Heart left ventricle (tissue), 16 donors: Measurements from ENCODE around the gene ABHD10. TPM values are rescaled to one million over a fixed set of nuclear protein-coding genes. Genes with fewer than 3 reads are reported as not detected.

ENCODE experiments used
- ATAC-seq, 4 donors: fragments of 200-7000 bp; cut with Tn5 transposase; one replicate each; pipeline ENCODE4 v1.9.1; 2020 to 2022; ENCODE audit warnings: moderate library complexity in 4 of 4, mild to moderate bottlenecking in 3 of 4, moderate number of reproducible peaks in 1 of 4
- DNase-seq, 5 donors: peaks; one replicate each; pipeline ENCODE4 v3.0.0-alpha.2; 2020
- H3K27ac ChIP-seq, 12 donors: fragments of 200-600 bp; sonication (generic) in 4 of 12; one replicate each; pipeline versions ENCODE4 v1.5.0 to v1.8.0; 2016 to 2022; ENCODE audit warnings: mild to moderate bottlenecking in 2 of 12
- H3K27me3 ChIP-seq, 9 donors: fragments of 200-600 bp; sonication (generic) in 2 of 9; one replicate each; pipeline versions ENCODE4 v1.5.1 to v1.8.0; 2016 to 2022; ENCODE audit warnings: mild to moderate bottlenecking in 3 of 9
- H3K36me3 ChIP-seq, 9 donors: fragments of 200-600 bp; sonication (generic) in 2 of 9; one replicate each; pipeline versions ENCODE4 v1.5.0 to v1.8.0; 2018 to 2022; ENCODE audit warnings: mild to moderate bottlenecking in 2 of 9
- H3K4me1 ChIP-seq, 12 donors: fragments of 200-600 bp; sonication (generic) in 4 of 12; one replicate each; pipeline versions ENCODE4 v1.5.0 to v1.8.0; 2016 to 2022; ENCODE audit warnings: mild to moderate bottlenecking in 3 of 12
- H3K4me3 ChIP-seq, 12 donors: fragments of 200-600 bp; sonication (generic) in 4 of 12; one replicate each; pipeline versions ENCODE4 v1.5.0 to v1.8.0; 2017 to 2022; ENCODE audit warnings: mild to moderate bottlenecking in 9 of 12, moderate library complexity in 4 of 12
- H3K9me3 ChIP-seq, 12 donors: fragments of 200-600 bp; sonication (generic) in 4 of 12; one replicate each; pipeline versions ENCODE4 v1.5.0 to v1.8.0; 2016 to 2022; ENCODE audit warnings: mild to moderate bottlenecking in 1 of 12
- CTCF ChIP-seq, 12 donors: fragments of 200-600 bp; sonication (generic) in 4 of 12; IDR thresholded peaks; one replicate each; pipeline versions ENCODE4 v1.5.0 to v1.8.0; 2018 to 2022; ENCODE audit warnings: antibody characterized with exemption in 12 of 12, mild to moderate bottlenecking in 5 of 12
- POLR2A ChIP-seq, 2 donors: fragments of 450-650 bp; IDR thresholded peaks; one replicate each; pipeline ENCODE4 v1.6.1; 2017; ENCODE audit warnings: antibody characterized with exemption in 2 of 2, mild to moderate bottlenecking in 2 of 2, moderate library complexity in 2 of 2
- WGBS, 4 donors: extraction: QIAGEN DNeasy Blood & Tissue Kit in 2 of 4; methylation state at CpG; one replicate each; pipeline versions ENCODE4 v1.1.5 to v1.1.7; 2013 to 2018; 5-methylcytosine and 5-hydroxymethylcytosine counted together
- intact Hi-C, 10 donors: fragments of 100-400 bp; cut with DNase I; formaldehyde crosslinking; loops; one replicate each; pipeline versions ENCODE4 v1.11.1 to v1.14.2; 2022
- polyA plus RNA-seq, 2 donors: library from polyadenylated mRNA; stranded (reverse); fragments of 200-250 nt; gene quantifications; one replicate each; pipeline ENCODE4 v1.2.3, GENCODE V29; 2013
- total RNA-seq, 9 donors: library from RNA; depleted of rRNA in 2 of 9; stranded (reverse); fragments of >200 nt in 2 of 9; fragmentation: NEBNext Ultra II Directional in 3 of 9; extraction: Animal tissue kit (Norgen Biotek cat#: 25700) in 3 of 9; gene quantifications; one replicate each; pipeline versions ENCODE4 v1.1.0 to v1.2.4, GENCODE V29; 2016 to 2023
- donor health status: ischemic (EF 13 %, LVEDD 7.1; RV severe dilation, severe dysfunction).
- donor health status: healthy with polysubstance abuse.
- donor health status: DM: no; HTN: yes; CAD: no.
- donor health status: DM: no; HTN: no; CAD: no.
- donor health status: ischemic (EF 25% LVEDD 6.9; RV normal size, moderate dysfunction).
- donor health status: ischemic (EF 25% LVEDD 5.7; RV mildly dilated, moderate dysfunction).
- donor health status: healthy.
- donor health status: DM: yes; HTN: yes; CAD: no.
- donor health status: ischemic (EF 35%, LVEDD 5.7; RV mildly dilated, moderate dysfunction).
- donor health status: nonischemic (EF 11% LVEDD 7.7; RV severe dilation, severe dysfunction).
- donor health status: DM: yes; HTN: yes; CAD: no.
- donor health status: PGD.
- donor health status: ischemic (EF 29% LVEDD 5.4; RV normal size, mild dysfunction).
- donor health status: nonischemic (EF 23%, LVEDD 6.1; RV moderate dilation, normal function).

Gene ABHD10
- total and polyA plus RNA-seq, 11 donors, result 13.5 to 50.1 (median 40.0) TPM

- Histone ChIP-seq H3K4me1 (peaks cover 0 to 48% (median 22%) of the 10 kb centered on the region in 12 donors), H3K4me3 (no peak overlapping the region), H3K27me3 (no peaks in the 10 kb centered on the region), H3K27ac (peak overlapping the region in 4 of 12 donors; percentile 37 to 73 (median 66)), H3K9me3 (no peaks in the 10 kb centered on the region), H3K36me3 (no peaks in the 10 kb centered on the region)
- WGBS, 4 donors, result 70 to 71% (median 71%) methylated on average over 6 of the region's 6 CpGs
- TF ChIP-seq POLR2A (IDR thresholded peaks at IDR 0.05) (no peak), CTCF (IDR thresholded peaks at IDR 0.05) (no peak)
- ATAC-seq (no peak), DNase-seq (no peak)
- intact Hi-C loops, result loop anchor here in 1 of 10 donors (5.0 kb wide), 1 partner anchor 34 kb away; the partner anchor contains the start of gene ABHD10
Measured at GRCh38 chr3:112011376-112011940, 32.6 kb downstream of the ABHD10 start.

GRCh38 chr3:112012205-112012992 is 33.6 kb downstream of the ABHD10 start:
- 25 to 32% (median 31%) methylated on average over 6 of the region's 6 CpGs for WGBS, 4 donors
- Histone ChIP-seq H3K4me1 (peaks cover 0 to 45% (median 22%) of the 10 kb centered on the region in 12 donors), H3K36me3 (no peaks in the 10 kb centered on the region), H3K9me3 (no peaks in the 10 kb centered on the region), H3K27ac (peak overlapping the region; percentile 7 to 77 (median 63)), H3K27me3 (no peaks in the 10 kb centered on the region), H3K4me3 (no peak overlapping the region)
- intact Hi-C loops, result loop anchor here in 4 of 10 donors (2.0 to 5.0 kb wide), 4 partner anchors 24 to 344 kb away; partner anchors contain the start of gene ABHD10 (in 1 of the 4)
- TF ChIP-seq POLR2A (IDR thresholded peaks at IDR 0.05), result no peak
- TF ChIP-seq CTCF (IDR thresholded peaks at IDR 0.05), result no peak
- no peak for DNase-seq
- ATAC-seq, result peak in 2 of 4 donors; percentile 66 to 73

- Histone ChIP-seq H3K4me1 (peaks cover 0 to 40% (median 20%) of the 10 kb centered on the region in 12 donors), H3K27me3 (no peaks in the 10 kb centered on the region), H3K4me3 (no peak overlapping the region), H3K9me3 (no peaks in the 10 kb centered on the region), H3K36me3 (no peaks in the 10 kb centered on the region), H3K27ac (peak overlapping the region in 11 of 12 donors; percentile 7 to 77 (median 65))
- intact Hi-C loops, result loop anchor here in 4 of 10 donors (1.0 to 5.0 kb wide), 6 partner anchors 24 to 344 kb away; partner anchors contain the start of gene ABHD10 (in 1 of the 4)
- 30 to 35% (median 32%) methylated on average over 19 of the region's 19 CpGs for WGBS, 4 donors
- TF ChIP-seq CTCF (IDR thresholded peaks at IDR 0.05) (peak; percentile 64 to 85 (median 76)), POLR2A (IDR thresholded peaks at IDR 0.05) (no peak)
- DNase-seq (peak; percentile 60 to 74 (median 70)), ATAC-seq (peak; percentile 58 to 91 (median 82))
Measured at GRCh38 chr3:112013058-112013783, 34.4 kb downstream of the ABHD10 start.
